Stimulated activated CD8-positive, alpha-beta memory T cell treated with anti-CD3 and anti-CD28 coated beads, Interleukin-4, amount 100 ng/mL, for 4 hours (primary cell): ENCODE measurements around the gene CBY3.
"Not testable (repeated sequence)": the region's sequence is repeated elsewhere in the genome, so short reads cannot be mapped to it uniquely, and the experiment has no call there.

Experiments used
- DNase-seq, 2 donors: peaks; one replicate each; pipeline ENCODE4 v3.0.0-alpha.2; 2020; ENCODE audit warnings: low read depth in 2 of 2, low spot score in 1 of 2

Gene CBY3

GRCh38 chr5:179680780-179681401 lies at the start of gene CBY3:
Gene CBY3, minus strand, starts transcription at chr5:179681034. Its CDS starts 116 bp downstream, at chr5:179680918.
- no peak for DNase-seq

- no peak for DNase-seq
These were observed 49.5 kb upstream of the CBY3 start for GRCh38 chr5:179730356-179730755.

- DNase-seq: no peak
These were observed 48.9 kb upstream of the CBY3 start for GRCh38 chr5:179729727-179730126.

GRCh38 chr5:179729303-179729702 lies 48.5 kb upstream of the CBY3 start:
- DNase-seq: no peak

GRCh38 chr5:179727106-179727505 lies 46.3 kb upstream of the CBY3 start:
- DNase-seq: no peak

GRCh38 chr5:179724163-179724562 lies 43.3 kb upstream of the CBY3 start:
- no peak for DNase-seq

GRCh38 chr5:179720222-179720621 lies 39.4 kb upstream of the CBY3 start:
- DNase-seq: no peak

GRCh38 chr5:179716286-179716685 lies 35.5 kb upstream of the CBY3 start:
- DNase-seq: no peak

- no peak for DNase-seq
These were observed 19.6 kb upstream of the CBY3 start for GRCh38 chr5:179700401-179700918.

- DNase-seq: no peak
These were observed 18.9 kb upstream of the CBY3 start for GRCh38 chr5:179699616-179700237.

- no peak for DNase-seq
These were observed 18.2 kb upstream of the CBY3 start, which contains the start of gene CANX for GRCh38 chr5:179698935-179699615. Gene CANX, plus strand, starts transcription at chr5:179698967. Its CDS starts 6,715 bp downstream, at chr5:179705682.

GRCh38 chr5:179697993-179698934 lies 17.4 kb upstream of the CBY3 start:
- DNase-seq: peak; percentile 96 to 98

- not testable (repeated sequence) for DNase-seq
These were observed 16.7 kb upstream of the CBY3 start for GRCh38 chr5:179697543-179697942.

- no peak for DNase-seq
These were observed 16.3 kb upstream of the CBY3 start for GRCh38 chr5:179697108-179697507.

- DNase-seq: no peak
These were observed 15.8 kb upstream of the CBY3 start for GRCh38 chr5:179696603-179697002.

- DNase-seq: no peak
These were observed 13.7 kb upstream of the CBY3 start for GRCh38 chr5:179694561-179694960.

- DNase-seq: not testable (repeated sequence)
These were observed 8.4 kb upstream of the CBY3 start for GRCh38 chr5:179689212-179689611.

- no peak for DNase-seq
These were observed 637 bp downstream of the CBY3 start for GRCh38 chr5:179680014-179680779.

GRCh38 chr5:179679014-179679674 lies 1.7 kb downstream of the CBY3 start:
- DNase-seq: peak in 1 of 2 donors; percentile 46
